ENCODE measurements around the gene PCSK6. TPM values are rescaled to one million over a fixed set of nuclear protein-coding genes. Genes with fewer than 3 reads are reported as not detected.
"Not testable (repeated sequence)": the region's sequence is repeated elsewhere in the genome, so short reads cannot be mapped to it uniquely, and the experiment has no call there.

The PCSK6 gene
- total and polyA plus RNA-seq, 2 donors from 2014 or later: 3.8 to 7.3 TPM

DNA sequence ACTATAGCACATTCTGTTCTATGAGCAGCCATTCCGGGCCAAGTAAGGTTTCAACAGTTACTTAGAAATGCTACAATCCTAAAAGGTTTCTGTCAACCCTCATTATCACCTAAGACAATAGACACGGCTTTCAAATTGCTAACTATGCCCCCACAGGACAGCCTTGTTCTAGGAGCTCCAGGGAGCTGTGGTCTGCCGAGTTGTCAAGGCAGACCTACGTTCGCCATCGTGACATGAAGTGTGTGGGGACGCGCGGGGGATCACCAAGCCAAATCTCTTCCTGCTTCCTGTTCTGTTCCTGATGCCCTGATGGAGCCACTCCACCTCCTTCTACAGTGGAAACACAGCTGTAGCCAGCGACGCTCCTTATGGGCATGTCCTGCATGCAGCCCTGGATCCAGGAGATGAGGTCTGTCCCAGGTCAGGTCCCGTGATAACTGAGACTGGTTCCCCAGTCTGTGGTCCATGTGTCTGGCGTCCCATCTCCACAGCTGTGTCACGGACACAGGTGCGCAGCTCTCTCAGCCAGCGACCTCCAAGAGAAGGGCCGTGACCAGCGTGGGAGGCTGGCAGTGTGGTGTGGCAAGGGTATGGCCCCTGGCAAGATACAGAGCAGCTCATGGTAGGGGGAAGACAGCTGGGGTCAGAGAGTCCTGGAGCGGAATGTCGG is 82.8 kb downstream of the PCSK6 start:
- Histone ChIP-seq H3K27ac (ENCODE audit: low read depth in 2 of 2, low read length in 2 of 2) (no peak overlapping the region), H3K36me3 (ENCODE audit: control insufficient read depth in 2 of 3, insufficient read depth in 3 of 3, low read length in 3 of 3) (no peaks in the 10 kb centered on the region), H3K9ac (ENCODE audit: low read length in 3 of 3) (no peak overlapping the region), H3K4me1 (ENCODE audit: control insufficient read depth in 2 of 3, insufficient read depth in 2 of 3, low read depth in 1 of 3, low read length in 3 of 3) (no peaks in the 10 kb centered on the region), H3K27me3 (ENCODE audit: control insufficient read depth, insufficient read depth, low read length) (no peaks in the 10 kb centered on the region), H3K4me3 (ENCODE audit: low read length in 3 of 3) (no peak overlapping the region), H3K9me3 (ENCODE audit: control insufficient read depth in 2 of 3, insufficient read depth in 1 of 3, low read length in 3 of 3) (no peaks in the 10 kb centered on the region)
- DNase-seq: no peak
- intact Hi-C loops (cut with DNase I): no loop called here
- no peak for FAIRE-seq
- TF ChIP-seq, protein P1, sequence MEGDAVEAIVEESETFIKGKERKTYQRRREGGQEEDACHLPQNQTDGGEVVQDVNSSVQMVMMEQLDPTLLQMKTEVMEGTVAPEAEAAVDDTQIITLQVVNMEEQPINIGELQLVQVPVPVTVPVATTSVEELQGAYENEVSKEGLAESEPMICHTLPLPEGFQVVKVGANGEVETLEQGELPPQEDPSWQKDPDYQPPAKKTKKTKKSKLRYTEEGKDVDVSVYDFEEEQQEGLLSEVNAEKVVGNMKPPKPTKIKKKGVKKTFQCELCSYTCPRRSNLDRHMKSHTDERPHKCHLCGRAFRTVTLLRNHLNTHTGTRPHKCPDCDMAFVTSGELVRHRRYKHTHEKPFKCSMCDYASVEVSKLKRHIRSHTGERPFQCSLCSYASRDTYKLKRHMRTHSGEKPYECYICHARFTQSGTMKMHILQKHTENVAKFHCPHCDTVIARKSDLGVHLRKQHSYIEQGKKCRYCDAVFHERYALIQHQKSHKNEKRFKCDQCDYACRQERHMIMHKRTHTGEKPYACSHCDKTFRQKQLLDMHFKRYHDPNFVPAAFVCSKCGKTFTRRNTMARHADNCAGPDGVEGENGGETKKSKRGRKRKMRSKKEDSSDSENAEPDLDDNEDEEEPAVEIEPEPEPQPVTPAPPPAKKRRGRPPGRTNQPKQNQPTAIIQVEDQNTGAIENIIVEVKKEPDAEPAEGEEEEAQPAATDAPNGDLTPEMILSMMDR (IDR thresholded peaks at IDR 0.05; ENCODE audit: borderline replicate concordance, extremely low read depth, insufficient read depth): no peak

DNA sequence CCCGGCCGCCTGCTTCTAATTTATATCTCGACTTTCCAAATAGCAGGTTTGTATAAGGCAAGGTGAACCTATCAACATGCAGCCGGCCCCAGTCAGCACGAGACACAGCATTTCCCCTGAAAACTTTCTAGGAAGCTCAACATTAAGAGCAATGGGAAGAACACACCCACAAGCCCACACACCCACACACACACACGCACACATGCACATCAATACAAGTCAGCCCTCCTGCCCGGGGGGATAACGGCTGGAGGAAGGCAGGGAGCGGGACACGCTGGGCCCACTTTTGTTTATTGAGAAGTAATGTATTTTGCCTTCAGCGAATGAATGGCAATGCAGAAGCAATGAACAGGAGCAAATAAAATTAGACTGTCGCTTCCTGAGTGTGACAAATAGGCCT is 83.5 kb downstream of the PCSK6 start:
- H3K4me3 ChIP-seq (ENCODE audit: low read length in 3 of 3): no peak overlapping the region
- H3K9me3 ChIP-seq (ENCODE audit: control insufficient read depth in 2 of 3, insufficient read depth in 1 of 3, low read length in 3 of 3): no peaks in the 10 kb centered on the region
- H3K27me3 ChIP-seq (ENCODE audit: control insufficient read depth, insufficient read depth, low read length): no peaks in the 10 kb centered on the region
- TF ChIP-seq, protein P1 (IDR thresholded peaks at IDR 0.05; ENCODE audit: borderline replicate concordance, extremely low read depth, insufficient read depth): no peak
- no peak overlapping the region for H3K27ac ChIP-seq (ENCODE audit: low read depth in 2 of 2, low read length in 2 of 2)
- H3K4me1 ChIP-seq (ENCODE audit: control insufficient read depth in 2 of 3, insufficient read depth in 2 of 3, low read depth in 1 of 3, low read length in 3 of 3): no peaks in the 10 kb centered on the region
- H3K9ac ChIP-seq (ENCODE audit: low read length in 3 of 3): no peak overlapping the region
- intact Hi-C loops (cut with DNase I): no loop called here
- FAIRE-seq (no peak), DNase-seq (peak in 3 of 5 donors; percentile 12 to 41 (median 41))
- no peaks in the 10 kb centered on the region for H3K36me3 ChIP-seq (ENCODE audit: control insufficient read depth in 2 of 3, insufficient read depth in 3 of 3, low read length in 3 of 3)

DNA sequence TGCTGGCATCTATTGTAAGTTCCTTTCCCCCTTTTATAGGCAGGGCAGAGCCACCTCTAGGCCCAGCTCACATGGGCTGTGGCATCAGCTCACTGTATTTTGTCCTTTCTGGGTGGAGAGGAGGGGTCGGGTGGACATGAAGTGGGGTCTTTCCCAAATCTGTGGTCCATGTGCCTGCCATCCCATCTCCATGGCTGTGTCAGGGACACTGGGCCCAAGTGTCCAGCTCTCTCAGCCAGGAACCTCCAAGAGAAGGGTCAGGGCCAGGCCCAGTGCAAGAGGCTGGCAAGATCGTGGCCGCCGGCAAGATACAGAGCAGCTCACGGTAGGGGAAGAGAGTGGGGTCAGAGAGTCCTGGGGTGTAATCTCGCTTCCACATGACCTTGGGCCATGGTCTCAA is 85.3 kb downstream of the PCSK6 start:
- Histone ChIP-seq H3K36me3 (ENCODE audit: control insufficient read depth in 2 of 3, insufficient read depth in 3 of 3, low read length in 3 of 3) (no peaks in the 10 kb centered on the region), H3K4me3 (ENCODE audit: low read length in 3 of 3) (no peak overlapping the region), H3K27me3 (ENCODE audit: control insufficient read depth, insufficient read depth, low read length) (no peaks in the 10 kb centered on the region), H3K9me3 (ENCODE audit: control insufficient read depth in 2 of 3, insufficient read depth in 1 of 3, low read length in 3 of 3) (no peaks in the 10 kb centered on the region), H3K27ac (ENCODE audit: low read depth in 2 of 2, low read length in 2 of 2) (no peak overlapping the region), H3K9ac (ENCODE audit: low read length in 3 of 3) (no peak overlapping the region), H3K4me1 (ENCODE audit: control insufficient read depth in 2 of 3, insufficient read depth in 2 of 3, low read depth in 1 of 3, low read length in 3 of 3) (no peaks in the 10 kb centered on the region)
- TF ChIP-seq, protein P1 (IDR thresholded peaks at IDR 0.05; ENCODE audit: borderline replicate concordance, extremely low read depth, insufficient read depth): no peak
- intact Hi-C loops (cut with DNase I): no loop called here
- DNase-seq: no peak
- FAIRE-seq: no peak

DNA sequence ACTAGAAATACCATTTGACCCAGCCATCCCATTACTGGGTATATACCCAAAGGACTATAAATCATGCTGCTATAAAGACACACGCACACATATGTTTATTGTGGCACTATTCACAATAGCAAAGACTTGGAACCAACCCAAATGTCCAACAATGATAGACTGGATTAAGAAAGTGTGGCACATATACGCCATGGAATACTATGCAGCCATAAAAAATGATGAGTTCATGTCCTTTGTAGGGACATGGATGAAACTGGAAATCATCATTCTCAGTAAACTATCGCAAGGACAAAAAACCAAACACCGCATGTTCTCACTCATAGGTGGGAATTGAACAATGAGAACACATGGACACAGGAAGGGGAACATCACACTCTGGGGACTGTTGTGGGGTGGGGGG is 86.6 kb downstream of the PCSK6 start:
- H3K9ac ChIP-seq (ENCODE audit: low read length in 3 of 3); FAIRE-seq; H3K4me1 ChIP-seq (ENCODE audit: control insufficient read depth in 2 of 3, insufficient read depth in 2 of 3, low read depth in 1 of 3, low read length in 3 of 3); H3K9me3 ChIP-seq (ENCODE audit: control insufficient read depth in 2 of 3, insufficient read depth in 1 of 3, low read length in 3 of 3); H3K4me3 ChIP-seq (ENCODE audit: low read length in 3 of 3); H3K36me3 ChIP-seq (ENCODE audit: control insufficient read depth in 2 of 3, insufficient read depth in 3 of 3, low read length in 3 of 3); DNase-seq; H3K27ac ChIP-seq (ENCODE audit: low read depth in 2 of 2, low read length in 2 of 2); H3K27me3 ChIP-seq (ENCODE audit: control insufficient read depth, insufficient read depth, low read length); intact Hi-C loops (cut with DNase I): not testable (repeated sequence)
